Measurements from ENCODE around the gene ACHE.

ACHE gene

DNA sequence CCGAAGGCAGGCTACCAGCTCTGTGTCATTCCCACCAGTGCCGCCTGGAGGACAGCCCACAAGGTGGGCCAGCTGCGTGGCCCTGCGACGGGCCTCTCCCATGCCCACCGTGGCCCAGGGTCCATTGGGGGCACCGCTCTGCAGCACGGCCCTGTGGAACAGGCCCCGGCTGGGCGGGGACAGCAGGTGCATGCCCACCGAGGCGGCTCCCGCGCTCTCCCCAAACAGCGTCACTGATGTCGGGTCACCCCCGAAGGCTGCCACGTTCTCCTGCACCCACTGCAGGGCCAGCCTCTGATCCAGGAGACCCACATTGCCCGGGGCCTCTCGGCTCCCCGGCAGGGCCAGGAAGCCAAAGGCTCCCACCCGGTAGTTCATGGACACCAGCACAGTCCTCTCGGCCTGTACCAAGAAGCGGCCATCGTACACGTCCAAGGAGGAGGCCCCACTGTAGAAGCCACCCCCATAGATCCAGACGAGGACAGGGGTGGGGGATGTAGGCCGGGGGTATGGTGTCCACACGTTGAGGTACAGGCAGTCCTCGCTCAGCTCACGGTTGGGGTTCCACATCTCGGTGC lies 2.3 kb downstream of the ACHE start:
- Histone ChIP-seq H2AFZ (ENCODE audit: low read depth, low read length) (no peak overlapping the region), H3K36me3 (replicated peaks; ENCODE audit: low read depth, low read length) (peaks cover 8% of the 10 kb centered on the region), H4K20me1 (ENCODE audit: insufficient read depth, low read length) (no peaks in the 10 kb centered on the region), H3K4me1 (ENCODE audit: low read length) (peaks cover 17% of the 10 kb centered on the region), H3K27me3 (ENCODE audit: low read depth, low read length) (no peaks in the 10 kb centered on the region), H3K9ac (ENCODE audit: low read length) (no peak overlapping the region), H3K9me3 (ENCODE audit: insufficient read depth, low read length) (no peaks in the 10 kb centered on the region), H3K4me2 (ENCODE audit: low read length) (no peak overlapping the region), H3K4me3 (ENCODE audit: low read length) (no peak overlapping the region), H3K27ac (ENCODE audit: low read length) (no peak overlapping the region), H3K79me2 (ENCODE audit: low read length) (peaks cover 11% of the 10 kb centered on the region)
- no peak for TF ChIP-seq EZH2phosphoT487 (IDR thresholded peaks at IDR 0.05; ENCODE audit: low read depth)
- TF ChIP-seq, protein P1, sequence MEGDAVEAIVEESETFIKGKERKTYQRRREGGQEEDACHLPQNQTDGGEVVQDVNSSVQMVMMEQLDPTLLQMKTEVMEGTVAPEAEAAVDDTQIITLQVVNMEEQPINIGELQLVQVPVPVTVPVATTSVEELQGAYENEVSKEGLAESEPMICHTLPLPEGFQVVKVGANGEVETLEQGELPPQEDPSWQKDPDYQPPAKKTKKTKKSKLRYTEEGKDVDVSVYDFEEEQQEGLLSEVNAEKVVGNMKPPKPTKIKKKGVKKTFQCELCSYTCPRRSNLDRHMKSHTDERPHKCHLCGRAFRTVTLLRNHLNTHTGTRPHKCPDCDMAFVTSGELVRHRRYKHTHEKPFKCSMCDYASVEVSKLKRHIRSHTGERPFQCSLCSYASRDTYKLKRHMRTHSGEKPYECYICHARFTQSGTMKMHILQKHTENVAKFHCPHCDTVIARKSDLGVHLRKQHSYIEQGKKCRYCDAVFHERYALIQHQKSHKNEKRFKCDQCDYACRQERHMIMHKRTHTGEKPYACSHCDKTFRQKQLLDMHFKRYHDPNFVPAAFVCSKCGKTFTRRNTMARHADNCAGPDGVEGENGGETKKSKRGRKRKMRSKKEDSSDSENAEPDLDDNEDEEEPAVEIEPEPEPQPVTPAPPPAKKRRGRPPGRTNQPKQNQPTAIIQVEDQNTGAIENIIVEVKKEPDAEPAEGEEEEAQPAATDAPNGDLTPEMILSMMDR (IDR thresholded peaks at IDR 0.05; ENCODE audit: low read depth, low read length) = no peak

DNA sequence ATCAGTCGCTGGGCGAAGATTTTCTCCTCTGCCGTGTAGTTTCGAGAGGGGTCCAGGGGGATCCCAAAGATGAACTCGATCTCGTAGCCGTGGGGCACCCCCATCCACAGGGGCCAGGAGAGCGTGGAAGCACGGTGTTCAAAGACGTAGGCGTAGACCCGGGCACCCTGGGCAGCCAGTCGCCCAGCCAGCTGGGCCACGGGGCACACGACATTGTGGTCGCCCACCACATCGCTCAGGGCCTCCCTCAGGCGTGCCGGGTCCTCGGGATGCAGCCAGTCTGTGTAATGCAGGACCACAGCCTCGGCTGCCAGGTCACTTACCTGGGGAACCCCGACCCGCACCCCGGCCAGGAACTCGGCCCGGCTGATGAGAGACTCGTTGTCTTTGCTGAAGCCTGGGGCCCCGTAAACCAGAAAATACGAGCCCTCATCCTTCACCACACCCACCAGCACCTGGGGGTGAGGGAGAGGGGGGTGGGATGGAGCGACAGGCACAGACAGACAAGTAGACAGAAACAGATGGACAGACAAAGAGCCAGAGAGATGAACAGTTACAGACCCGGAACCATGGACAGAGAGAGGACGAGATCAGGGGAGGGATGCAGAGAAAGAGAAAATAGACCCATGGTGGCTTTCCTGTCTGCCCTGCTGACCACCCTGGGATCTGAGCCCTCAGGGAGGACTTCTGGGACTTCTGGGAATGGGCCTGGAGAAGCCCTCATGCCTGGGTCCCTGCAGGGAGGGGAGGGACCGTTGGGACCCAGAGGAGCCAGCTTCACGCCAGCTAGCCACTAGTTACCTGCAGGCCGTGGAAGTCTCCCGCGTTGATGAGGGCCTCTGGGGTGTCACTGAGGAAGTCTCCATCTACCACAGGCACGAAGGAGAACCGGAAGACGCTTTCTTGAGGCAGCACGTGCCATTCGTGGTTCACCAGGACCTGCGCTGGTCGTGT lies 3.0 kb downstream of the ACHE start:
- H3K4me3 ChIP-seq (ENCODE audit: low read length) = no peak overlapping the region
- H3K27ac ChIP-seq (ENCODE audit: low read length) = no peak overlapping the region
- peaks cover 18% of the 10 kb centered on the region for H3K79me2 ChIP-seq (ENCODE audit: low read length)
- H3K27me3 ChIP-seq (ENCODE audit: low read depth, low read length) = no peaks in the 10 kb centered on the region
- no peak overlapping the region for H3K4me2 ChIP-seq (ENCODE audit: low read length)
- no peaks in the 10 kb centered on the region for H4K20me1 ChIP-seq (ENCODE audit: insufficient read depth, low read length)
- H3K36me3 ChIP-seq (replicated peaks; ENCODE audit: low read depth, low read length) = peaks cover 15% of the 10 kb centered on the region
- H3K9ac ChIP-seq (ENCODE audit: low read length) = no peak overlapping the region
- peaks cover 25% of the 10 kb centered on the region for H3K4me1 ChIP-seq (ENCODE audit: low read length)
- no peaks in the 10 kb centered on the region for H3K9me3 ChIP-seq (ENCODE audit: insufficient read depth, low read length)
- no peak overlapping the region for H2AFZ ChIP-seq (ENCODE audit: low read depth, low read length)
- TF ChIP-seq, protein P1 (IDR thresholded peaks at IDR 0.05; ENCODE audit: low read depth, low read length) = no peak
- no peak for TF ChIP-seq EZH2phosphoT487 (IDR thresholded peaks at IDR 0.05; ENCODE audit: low read depth)

DNA sequence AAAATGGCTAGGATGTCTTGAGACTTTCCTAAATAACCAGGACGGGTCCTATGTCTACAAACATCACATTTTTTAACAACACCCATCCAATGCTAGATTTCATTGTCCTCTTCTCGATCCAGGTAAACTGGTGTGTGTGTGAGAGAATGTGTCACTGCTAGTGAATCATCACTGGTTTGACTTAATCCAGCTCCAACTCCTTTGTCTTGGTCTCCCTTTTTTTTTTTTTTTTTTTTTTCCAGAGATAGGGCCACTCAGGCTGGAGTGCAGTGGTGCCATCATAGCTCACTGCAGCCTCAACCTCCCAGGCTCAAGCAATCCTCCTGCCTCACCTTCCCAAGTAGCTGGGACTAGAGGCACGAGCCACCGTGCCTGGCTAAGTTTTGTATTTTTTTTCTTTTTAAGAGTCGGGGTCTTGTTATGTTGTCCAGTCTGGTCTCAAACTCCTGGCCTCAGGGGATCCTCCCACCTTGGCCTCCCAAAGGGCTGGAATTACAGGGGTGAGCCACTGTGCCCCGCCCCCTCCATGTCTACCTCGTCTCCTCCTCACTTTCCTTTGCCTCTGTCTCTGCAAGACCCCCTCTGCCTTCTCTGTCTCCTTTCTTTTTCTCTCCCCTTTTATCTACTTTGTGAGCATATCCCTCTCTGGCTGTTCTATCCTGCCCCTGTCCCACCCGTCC lies 4.0 kb downstream of the ACHE start:
- no peak for TF ChIP-seq EZH2phosphoT487 (IDR thresholded peaks at IDR 0.05; ENCODE audit: low read depth)
- TF ChIP-seq, protein P1 (IDR thresholded peaks at IDR 0.05; ENCODE audit: low read depth, low read length) = no peak
- Histone ChIP-seq H3K27ac (ENCODE audit: low read length) (no peak overlapping the region), H3K4me2 (ENCODE audit: low read length) (peak overlapping the region; percentile 98), H3K9ac (ENCODE audit: low read length) (no peak overlapping the region), H3K4me3 (ENCODE audit: low read length) (no peak overlapping the region), H3K9me3 (ENCODE audit: insufficient read depth, low read length) (no peaks in the 10 kb centered on the region), H3K79me2 (ENCODE audit: low read length) (peaks cover 18% of the 10 kb centered on the region), H4K20me1 (ENCODE audit: insufficient read depth, low read length) (no peaks in the 10 kb centered on the region), H3K36me3 (replicated peaks; ENCODE audit: low read depth, low read length) (peaks cover 23% of the 10 kb centered on the region), H3K4me1 (ENCODE audit: low read length) (peaks cover 34% of the 10 kb centered on the region), H3K27me3 (ENCODE audit: low read depth, low read length) (no peaks in the 10 kb centered on the region), H2AFZ (ENCODE audit: low read depth, low read length) (no peak overlapping the region)

All from OCI-LY3 (cell line).